A549 (cell line): ENCODE measurements around the gene CCDC97. TPM values are rescaled to one million over a fixed set of nuclear protein-coding genes. Genes with fewer than 3 reads are reported as not detected.

Source experiments
- polyA plus RNA-seq, 4 experiments: library from polyadenylated mRNA; depleted of rRNA in 3 of 4; stranded (reverse); fragments of >200 nt; fragmentation: RNase III in 1 of 4; extraction: RNeasy Plus Mini Kit Qiagen cat#74134 plus additional on column Dnase treatment in 1 of 4; gene quantifications; 2 replicates in 3 of 4; 3 replicates in 1 of 4; pipeline ENCODE4 v1.2.3, GENCODE V29; 2011 to 2017
- small RNA-seq, 6 experiments: library from RNA; depleted of rRNA; stranded (forward); fragments of <200 nt; gene quantifications; one replicate each; pipeline ENCODE3, GENCODE V24; 2012

CCDC97 gene
- polyA plus RNA-seq, 2 of the 4 experiments (the other 2 are of a cell fraction), result 18.7 to 26.8 TPM

Small RNA genes lying within 50 kb of the gene (small RNA-seq; reads per million reads assigned to genes)
- 0 to 0.77 (median 0) reads per million in 6 experiments for gene RN7SL34P

Other genes with a start within 250 kb of the CCDC97 start
- gene CYP2A13, start 221.7 kb upstream of the CCDC97 start, polyA plus RNA-seq (2011; rRNA removed), result not detected in 2 replicates
- gene CYP2A13, start 221.7 kb upstream of the CCDC97 start, polyA plus RNA-seq (2017; fragmentation: RNase III; extraction: RNeasy Plus Mini Kit Qiagen cat#74134 plus additional on column Dnase treatment), result not detected in 3 replicates
- not detected in 2 replicates for gene CYP2F1, start 195.7 kb upstream of the CCDC97 start, polyA plus RNA-seq (2011; rRNA removed)
- gene CYP2F1, start 195.7 kb upstream of the CCDC97 start, polyA plus RNA-seq (2017; fragmentation: RNase III; extraction: RNeasy Plus Mini Kit Qiagen cat#74134 plus additional on column Dnase treatment), result not detected in 3 replicates
- 8.6 and 19.7 TPM in 2 replicates for gene CYP2S1, start 117.0 kb upstream of the CCDC97 start, polyA plus RNA-seq (2011; rRNA removed)
- gene CYP2S1, start 117.0 kb upstream of the CCDC97 start, polyA plus RNA-seq (2017; fragmentation: RNase III; extraction: RNeasy Plus Mini Kit Qiagen cat#74134 plus additional on column Dnase treatment), result 25.2 to 28.1 TPM (median 26.6 TPM) in 3 replicates
- 60.1 and 60.3 TPM in 2 replicates for gene AXL, start 90.9 kb upstream of the CCDC97 start, polyA plus RNA-seq (2011; rRNA removed)
- 45.4 to 69.4 TPM (median 47.8 TPM) in 3 replicates for gene AXL, start 90.9 kb upstream of the CCDC97 start, polyA plus RNA-seq (2017; fragmentation: RNase III; extraction: RNeasy Plus Mini Kit Qiagen cat#74134 plus additional on column Dnase treatment)
- gene HNRNPUL1, start 45.8 kb upstream of the CCDC97 start, polyA plus RNA-seq (2011; rRNA removed), result 89.5 and 117 TPM in 2 replicates
- 272 to 278 TPM (median 273 TPM) in 3 replicates for gene HNRNPUL1, start 45.8 kb upstream of the CCDC97 start, polyA plus RNA-seq (2017; fragmentation: RNase III; extraction: RNeasy Plus Mini Kit Qiagen cat#74134 plus additional on column Dnase treatment)
- gene TGFB1, start 43.8 kb downstream of the CCDC97 start, polyA plus RNA-seq (2011; rRNA removed), result 6.0 and 13.2 TPM in 2 replicates
- 63.4 to 86.4 TPM (median 83.2 TPM) in 3 replicates for gene TGFB1, start 43.8 kb downstream of the CCDC97 start, polyA plus RNA-seq (2017; fragmentation: RNase III; extraction: RNeasy Plus Mini Kit Qiagen cat#74134 plus additional on column Dnase treatment)
- 17.5 and 19.6 TPM in 2 replicates for gene B9D2, start 54.0 kb downstream of the CCDC97 start, polyA plus RNA-seq (2011; rRNA removed)
- gene B9D2, start 54.0 kb downstream of the CCDC97 start, polyA plus RNA-seq (2017; fragmentation: RNase III; extraction: RNeasy Plus Mini Kit Qiagen cat#74134 plus additional on column Dnase treatment), result 22.5 to 26.1 TPM (median 24.4 TPM) in 3 replicates
- 5.2 and 6.8 TPM in 2 replicates for gene TMEM91, start 66.4 kb downstream of the CCDC97 start, polyA plus RNA-seq (2011; rRNA removed)
- 3.7 to 4.6 TPM (median 4.0 TPM) in 3 replicates for gene TMEM91, start 66.4 kb downstream of the CCDC97 start, polyA plus RNA-seq (2017; fragmentation: RNase III; extraction: RNeasy Plus Mini Kit Qiagen cat#74134 plus additional on column Dnase treatment)
- gene EXOSC5, start 87.2 kb downstream of the CCDC97 start, polyA plus RNA-seq (2011; rRNA removed), result 63.7 and 72.3 TPM in 2 replicates
- 99.0 to 109 TPM (median 103 TPM) in 3 replicates for gene EXOSC5, start 87.2 kb downstream of the CCDC97 start, polyA plus RNA-seq (2017; fragmentation: RNase III; extraction: RNeasy Plus Mini Kit Qiagen cat#74134 plus additional on column Dnase treatment)
- gene BCKDHA, start 87.6 kb downstream of the CCDC97 start, polyA plus RNA-seq (2011; rRNA removed), result 42.9 and 43.9 TPM in 2 replicates
- gene BCKDHA, start 87.6 kb downstream of the CCDC97 start, polyA plus RNA-seq (2017; fragmentation: RNase III; extraction: RNeasy Plus Mini Kit Qiagen cat#74134 plus additional on column Dnase treatment), result 39.2 to 46.4 TPM (median 44.4 TPM) in 3 replicates
- gene B3GNT8, start 117.2 kb downstream of the CCDC97 start, polyA plus RNA-seq (2011; rRNA removed), result not detected in 2 replicates
- 0.11 to 0.20 TPM in 2 of 3 replicates, not detected in the other for gene B3GNT8, start 117.2 kb downstream of the CCDC97 start, polyA plus RNA-seq (2017; fragmentation: RNase III; extraction: RNeasy Plus Mini Kit Qiagen cat#74134 plus additional on column Dnase treatment)
- 128 and 132 TPM in 2 replicates for gene DMAC2, start 129.7 kb downstream of the CCDC97 start, polyA plus RNA-seq (2011; rRNA removed)
- gene DMAC2, start 129.7 kb downstream of the CCDC97 start, polyA plus RNA-seq (2017; fragmentation: RNase III; extraction: RNeasy Plus Mini Kit Qiagen cat#74134 plus additional on column Dnase treatment), result 155 to 161 TPM (median 158 TPM) in 3 replicates
- gene ERICH4, start 133.0 kb downstream of the CCDC97 start, polyA plus RNA-seq (2011; rRNA removed), result 0.24 and 0.26 TPM in 2 replicates
- 0.10 TPM in 1 of 3 replicates, not detected in the others for gene ERICH4, start 133.0 kb downstream of the CCDC97 start, polyA plus RNA-seq (2017; fragmentation: RNase III; extraction: RNeasy Plus Mini Kit Qiagen cat#74134 plus additional on column Dnase treatment)